IPS-20b (cell line): Measurements from ENCODE around the gene TMC4.

Experiments
- H3K27ac ChIP-seq: one replicate; pipeline ENCODE4 v1.5.1; 2013; ENCODE audit warnings: low read length
- H3K27me3 ChIP-seq: 2 replicates; pipeline ENCODE4 v1.6.1; 2013; ENCODE audit warnings: mild to moderate bottlenecking, low read length, inconsistent platforms; ENCODE audit not compliant: insufficient read depth
- H3K36me3 ChIP-seq: 2 replicates; pipeline ENCODE4 v1.6.1; 2013; ENCODE audit warnings: low read depth, mild to moderate bottlenecking, inconsistent platforms, low read length, moderate library complexity; ENCODE audit not compliant: insufficient read depth
- H3K4me1 ChIP-seq: 2 replicates; pipeline ENCODE4 v1.6.1; 2013; ENCODE audit warnings: mild to moderate bottlenecking, control low read depth, inconsistent platforms, low read length, moderate library complexity; ENCODE audit not compliant: insufficient read depth
- H3K4me3 ChIP-seq: 2 replicates; pipeline ENCODE4 v1.5.1; 2013; ENCODE audit warnings: mild to moderate bottlenecking, low read length, inconsistent platforms
- H3K9ac ChIP-seq: 2 replicates; pipeline ENCODE4 v1.6.1; 2013; ENCODE audit warnings: low read depth, mild to moderate bottlenecking, inconsistent platforms, low read length, moderate library complexity
- H3K9me3 ChIP-seq: 2 replicates; pipeline ENCODE4 v1.6.1; 2013; ENCODE audit warnings: mild to moderate bottlenecking, low read depth, low read length, inconsistent platforms; ENCODE audit not compliant: insufficient read depth

Gene TMC4

GRCh38 chr19:54114340-54115108 is 58.4 kb downstream of the TMC4 start:
- Histone ChIP-seq H3K4me3 (peak overlapping the region; percentile 86), H3K9ac (peak overlapping the region; percentile 90), H3K9me3 (no peaks in the 10 kb centered on the region), H3K4me1 (no peaks in the 10 kb centered on the region), H3K27ac (peak overlapping the region; percentile 81), H3K36me3 (peaks cover 51% of the 10 kb centered on the region), H3K27me3 (no peaks in the 10 kb centered on the region)
